CD4-positive, alpha-beta memory T cell (primary cell): ENCODE data around the gene EFCAB5. TPM values are rescaled to one million over a fixed set of nuclear protein-coding genes. Genes with fewer than 3 reads are reported as not detected.
"Not testable (repeated sequence)": the region's sequence is repeated elsewhere in the genome, so short reads cannot be mapped to it uniquely, and the experiment has no call there.

Source experiments
- CTCF ChIA-PET: fragments of 350-600 bp; sonication (Branson Sonifier 250); formaldehyde crosslinking; loops from one replicate; lab custom pipeline; 2021; ENCODE audit warnings: inconsistent platforms; ENCODE audit not compliant: partially characterized antibody; lab: Charles Lee
- POLR2A ChIA-PET: fragments of 350-600 bp; sonication (Branson Sonifier 250); formaldehyde crosslinking; loops from one replicate; lab custom pipeline; 2021; ENCODE audit not compliant: partially characterized antibody; lab: Charles Lee
- DNase-seq, 5 donors: peaks; one replicate each; pipeline versions ENCODE4 v3.0.0 to v3.0.0-alpha.2; 2020 to 2022; ENCODE audit warnings: mixed read lengths in 1 of 5
- H3K27ac ChIP-seq: one replicate; pipeline ENCODE4 v1.7.0; 2013; ENCODE audit warnings: low read depth, low read length
- H3K27me3 ChIP-seq: 2 replicates; pipeline ENCODE4 v1.7.0; 2013; ENCODE audit warnings: mild to moderate bottlenecking, low read length, moderate library complexity; ENCODE audit not compliant: insufficient read depth
- H3K36me3 ChIP-seq: 2 replicates; pipeline ENCODE4 v1.7.0; 2013; ENCODE audit warnings: mild to moderate bottlenecking, low read length, moderate library complexity; ENCODE audit not compliant: insufficient read depth
- H3K4me1 ChIP-seq: 2 replicates; pipeline ENCODE4 v1.7.0; 2013; ENCODE audit warnings: mild to moderate bottlenecking, low read length, moderate library complexity; ENCODE audit not compliant: insufficient read depth
- H3K4me3 ChIP-seq, 2 donors: one replicate each; pipeline ENCODE4 v1.7.0; 2013; ENCODE audit warnings: low read length in 2 of 2, mild to moderate bottlenecking in 1 of 2
- H3K9me3 ChIP-seq, 2 donors: one replicate each; pipeline ENCODE4 v1.7.0; 2013; ENCODE audit warnings: low read length in 2 of 2, control low read depth in 1 of 2; ENCODE audit not compliant: control insufficient read depth in 1 of 2
- H3K27ac Mint-ChIP-seq, 7 donors: one replicate each; pipeline ENCODE4 v1.8.0; 2020 to 2021; ENCODE audit warnings: mixed read lengths in 7 of 7, mild to moderate bottlenecking in 6 of 7, inconsistent platforms in 3 of 7, moderate library complexity in 3 of 7
- H3K27me3 Mint-ChIP-seq, 2 donors: one replicate each; pipeline ENCODE4 v1.8.0; 2020 to 2021; ENCODE audit warnings: mixed read lengths in 2 of 2
- H3K36me3 Mint-ChIP-seq, 2 donors: one replicate each; pipeline ENCODE4 v1.8.0; 2020 to 2021; ENCODE audit warnings: mixed read lengths in 2 of 2, inconsistent platforms in 1 of 2, mild to moderate bottlenecking in 1 of 2
- H3K4me1 Mint-ChIP-seq, 4 donors: one replicate each; pipeline ENCODE4 v1.8.0; 2020 to 2021; ENCODE audit warnings: mixed read lengths in 4 of 4, mild to moderate bottlenecking in 1 of 4
- H3K4me3 Mint-ChIP-seq, 8 donors: one replicate each; pipeline ENCODE4 v1.8.0; 2020 to 2021; ENCODE audit warnings: mixed read lengths in 8 of 8, mild to moderate bottlenecking in 7 of 8, moderate library complexity in 6 of 8, inconsistent platforms in 3 of 8
- H3K9me3 Mint-ChIP-seq, 8 donors: one replicate each; pipeline ENCODE4 v1.8.0; 2020 to 2021; ENCODE audit warnings: mixed read lengths in 8 of 8, mild to moderate bottlenecking in 5 of 8, inconsistent platforms in 3 of 8, moderate library complexity in 1 of 8
- intact Hi-C: fragments of 100-400 bp; cut with micrococcal nuclease; formaldehyde crosslinking; loops from one replicate; pipeline ENCODE4 v1.15.1; 2023
- polyA plus RNA-seq, 2 donors: library from polyadenylated mRNA; unstranded; fragments of 300-500 nt; fragmentation: Illumina TruSeq; gene quantifications; one replicate each; pipeline ENCODE4 v1.2.3, GENCODE V29; 2021
- total RNA-seq, 2 experiments: library from RNA; stranded (reverse); gene quantifications; one replicate each; pipeline ENCODE4 v1.2.3, GENCODE V29; 2021

The EFCAB5 gene
- total and polyA plus RNA-seq, 4 experiments from 2014 or later, result 0.39 to 4.7 (median 1.7) TPM

GRCh38 chr17:30035369-30035768 is 93.9 kb downstream of the EFCAB5 start:
- ChIA-PET POLR2A (no interaction called here), CTCF (interaction anchor here (0.5 kb wide), 1 partner anchor 228 kb away, joined by 3 read pairs; no protein-coding TSS in a partner anchor)
- no peak overlapping the region for H3K4me3 Mint-ChIP-seq
- Histone ChIP-seq H3K27ac (no peak overlapping the region), H3K36me3 (no peaks in the 10 kb centered on the region), H3K9me3 (no peaks in the 10 kb centered on the region), H3K4me3 (no peak overlapping the region), H3K4me1 (no peaks in the 10 kb centered on the region), H3K27me3 (peaks cover 3% of the 10 kb centered on the region)
- peaks cover 2 to 11% of the 10 kb centered on the region in 2 donors for H3K27me3 Mint-ChIP-seq
- DNase-seq, result no peak
- peaks cover 0 to 2% (median 0%) of the 10 kb centered on the region in 4 donors for H3K4me1 Mint-ChIP-seq
- H3K36me3 Mint-ChIP-seq, result no peaks in the 10 kb centered on the region
- intact Hi-C loops, result no loop called here
- H3K27ac Mint-ChIP-seq, result no peak overlapping the region
- peaks cover 0 to 2% (median 0%) of the 10 kb centered on the region in 8 donors for H3K9me3 Mint-ChIP-seq

- H3K27me3 ChIP-seq, H3K4me3 ChIP-seq, H3K9me3 ChIP-seq, H3K27ac Mint-ChIP-seq, H3K4me3 Mint-ChIP-seq, DNase-seq, H3K36me3 ChIP-seq, intact Hi-C loops, H3K36me3 Mint-ChIP-seq, POLR2A ChIA-PET, H3K27ac ChIP-seq, H3K4me1 Mint-ChIP-seq, H3K4me1 ChIP-seq: not testable (repeated sequence)
- peaks cover 8 to 15% of the 10 kb centered on the region in 2 donors for H3K27me3 Mint-ChIP-seq
- H3K9me3 Mint-ChIP-seq, result peaks cover 0 to 17% (median 7%) of the 10 kb centered on the region in 8 donors
- CTCF ChIA-PET, result interaction anchor here (1.1 to 1.2 kb wide), 2 partner anchors 50 to 173 kb away, joined by 3 read pairs; no protein-coding TSS in a partner anchor
Measured at GRCh38 chr17:30040719-30041518, 99.5 kb downstream of the EFCAB5 start.

GRCh38 chr17:30041551-30041950 is 100.1 kb downstream of the EFCAB5 start:
- H3K36me3 ChIP-seq, result no peaks in the 10 kb centered on the region
- Mint-ChIP-seq H3K27me3 (peaks cover 8 to 15% of the 10 kb centered on the region in 2 donors), H3K4me1 (no peaks in the 10 kb centered on the region), H3K36me3 (peaks cover 0 to 6% of the 10 kb centered on the region in 2 donors), H3K27ac (no peak overlapping the region), H3K9me3 (peaks cover 0 to 17% (median 7%) of the 10 kb centered on the region in 8 donors), H3K4me3 (no peak overlapping the region)
- H3K4me1 ChIP-seq, result no peaks in the 10 kb centered on the region
- intact Hi-C loops, result no loop called here
- H3K27me3 ChIP-seq, result peaks cover 3% of the 10 kb centered on the region
- CTCF ChIA-PET, result interaction anchor here (0.6 to 1.2 kb wide), 2 partner anchors 174 to 234 kb away, joined by 3 read pairs; no protein-coding TSS in a partner anchor
- no peak overlapping the region for H3K4me3 ChIP-seq
- no peaks in the 10 kb centered on the region for H3K9me3 ChIP-seq
- no peak overlapping the region for H3K27ac ChIP-seq
- DNase-seq, result no peak
- POLR2A ChIA-PET, result no interaction called here

- Mint-ChIP-seq H3K9me3 (peaks cover 10 to 42% (median 34%) of the 10 kb centered on the region in 8 donors), H3K4me3 (no peak overlapping the region), H3K4me1 (no peaks in the 10 kb centered on the region), H3K27me3 (peaks cover 17 to 27% of the 10 kb centered on the region in 2 donors), H3K36me3 (peaks cover 10 to 18% of the 10 kb centered on the region in 2 donors), H3K27ac (no peak overlapping the region)
- H3K27ac ChIP-seq, result no peak overlapping the region
- no peaks in the 10 kb centered on the region for H3K4me1 ChIP-seq
- intact Hi-C loops, result no loop called here
- ChIA-PET POLR2A (interaction anchor here (0.6 kb wide), 1 partner anchor 26 kb away, joined by 3 read pairs; no protein-coding TSS in a partner anchor), CTCF (interaction anchor here (0.8 to 1.4 kb wide), 2 partner anchors 14 to 30 kb away, joined by 3 read pairs; no protein-coding TSS in a partner anchor)
- peaks cover 0 to 13% of the 10 kb centered on the region in 2 donors for H3K9me3 ChIP-seq
- no peak for DNase-seq
- no peaks in the 10 kb centered on the region for H3K36me3 ChIP-seq
- peaks cover 13% of the 10 kb centered on the region for H3K27me3 ChIP-seq
- H3K4me3 ChIP-seq, result no peak overlapping the region
Measured at GRCh38 chr17:30062372-30062771, 120.9 kb downstream of the EFCAB5 start.

GRCh38 chr17:30064738-30065137 is 123.3 kb downstream of the EFCAB5 start:
- H3K27me3 ChIP-seq, result peaks cover 13% of the 10 kb centered on the region
- no peak for DNase-seq
- ChIA-PET POLR2A (no interaction called here), CTCF (interaction anchor here (1.4 kb wide), 2 partner anchors 28 to 40 kb away, joined by 3 to 4 read pairs; no protein-coding TSS in a partner anchor)
- peaks cover 18 to 24% of the 10 kb centered on the region in 2 donors for H3K27me3 Mint-ChIP-seq
- H3K4me1 ChIP-seq, result no peaks in the 10 kb centered on the region
- H3K4me3 Mint-ChIP-seq, result no peak overlapping the region
- H3K36me3 ChIP-seq, result no peaks in the 10 kb centered on the region
- no peak overlapping the region for H3K27ac ChIP-seq
- H3K9me3 ChIP-seq, result peaks cover 0 to 13% of the 10 kb centered on the region in 2 donors
- H3K4me1 Mint-ChIP-seq, result no peaks in the 10 kb centered on the region
- no peak overlapping the region for H3K27ac Mint-ChIP-seq
- intact Hi-C loops, result no loop called here
- peaks cover 10 to 18% of the 10 kb centered on the region in 2 donors for H3K36me3 Mint-ChIP-seq
- no peak overlapping the region for H3K4me3 ChIP-seq
- H3K9me3 Mint-ChIP-seq, result peaks cover 10 to 49% (median 34%) of the 10 kb centered on the region in 8 donors

- peaks cover 14 to 21% of the 10 kb centered on the region in 2 donors for H3K27me3 Mint-ChIP-seq
- ChIA-PET CTCF (no interaction called here), POLR2A (no interaction called here)
- Histone ChIP-seq H3K9me3 (peaks cover 0 to 13% of the 10 kb centered on the region in 2 donors), H3K4me1 (no peaks in the 10 kb centered on the region), H3K27ac (no peak overlapping the region), H3K4me3 (no peak overlapping the region), H3K27me3 (no peaks in the 10 kb centered on the region), H3K36me3 (no peaks in the 10 kb centered on the region)
- no peak overlapping the region for H3K4me3 Mint-ChIP-seq
- no peaks in the 10 kb centered on the region for H3K4me1 Mint-ChIP-seq
- DNase-seq, result no peak
- peaks cover 10 to 52% (median 31%) of the 10 kb centered on the region in 8 donors for H3K9me3 Mint-ChIP-seq
- intact Hi-C loops, result no loop called here
- H3K36me3 Mint-ChIP-seq, result peaks cover 10 to 18% of the 10 kb centered on the region in 2 donors
- no peak overlapping the region for H3K27ac Mint-ChIP-seq
Measured at GRCh38 chr17:30068465-30068864, 127.0 kb downstream of the EFCAB5 start.

GRCh38 chr17:30074254-30074653 is 132.8 kb downstream of the EFCAB5 start:
- H3K9me3 ChIP-seq, result no peaks in the 10 kb centered on the region
- intact Hi-C loops, result no loop called here
- POLR2A ChIA-PET, result no interaction called here
- Mint-ChIP-seq H3K36me3 (no peaks in the 10 kb centered on the region), H3K9me3 (peaks cover 0 to 7% (median 0%) of the 10 kb centered on the region in 8 donors), H3K27ac (no peak overlapping the region), H3K4me3 (no peak overlapping the region), H3K4me1 (no peaks in the 10 kb centered on the region), H3K27me3 (peaks cover 4 to 6% of the 10 kb centered on the region in 2 donors)
- no peaks in the 10 kb centered on the region for H3K27me3 ChIP-seq
- DNase-seq, result no peak
- no peaks in the 10 kb centered on the region for H3K36me3 ChIP-seq
- no peaks in the 10 kb centered on the region for H3K4me1 ChIP-seq
- CTCF ChIA-PET, result no interaction called here
- H3K4me3 ChIP-seq, result no peak overlapping the region
- H3K27ac ChIP-seq, result no peak overlapping the region
